ENCODE results near the gene NDUFS8.

NDUFS8 gene

GRCh38 chr11:68042219-68043028 is 11.9 kb downstream of the NDUFS8 start:
- TF ChIP-seq CTCF (IDR thresholded peaks at IDR 0.05) = no peak
- Mint-ChIP-seq H3K27ac (no peak overlapping the region), H3K4me1 (peaks cover 20% of the 10 kb centered on the region), H3K36me3 (ENCODE audit: low read depth) (no peaks in the 10 kb centered on the region), H3K27me3 (ENCODE audit: low read depth, poor library complexity) (no peaks in the 10 kb centered on the region), H3K4me3 (no peak overlapping the region), H3K9me3 (no peaks in the 10 kb centered on the region)
- DNase-seq = no peak

GRCh38 chr11:68043029-68043348 is 12.5 kb downstream of the NDUFS8 start:
- no peaks in the 10 kb centered on the region for H3K9me3 Mint-ChIP-seq
- peaks cover 17% of the 10 kb centered on the region for H3K4me1 Mint-ChIP-seq
- DNase-seq = no peak
- TF ChIP-seq CTCF (IDR thresholded peaks at IDR 0.05) = no peak
- no peaks in the 10 kb centered on the region for H3K36me3 Mint-ChIP-seq (ENCODE audit: low read depth)
- no peaks in the 10 kb centered on the region for H3K27me3 Mint-ChIP-seq (ENCODE audit: low read depth, poor library complexity)
- H3K27ac Mint-ChIP-seq = no peak overlapping the region
- H3K4me3 Mint-ChIP-seq = no peak overlapping the region

GRCh38 chr11:68043349-68044144 is 13.1 kb downstream of the NDUFS8 start:
- no peak for DNase-seq
- TF ChIP-seq CTCF (IDR thresholded peaks at IDR 0.05) = no peak
- Mint-ChIP-seq H3K27ac (no peak overlapping the region), H3K4me1 (peaks cover 17% of the 10 kb centered on the region), H3K4me3 (no peak overlapping the region), H3K27me3 (ENCODE audit: low read depth, poor library complexity) (no peaks in the 10 kb centered on the region), H3K36me3 (ENCODE audit: low read depth) (no peaks in the 10 kb centered on the region), H3K9me3 (no peaks in the 10 kb centered on the region)

- Mint-ChIP-seq H3K27ac (no peak overlapping the region), H3K4me3 (no peak overlapping the region), H3K4me1 (peaks cover 17% of the 10 kb centered on the region), H3K36me3 (ENCODE audit: low read depth) (no peaks in the 10 kb centered on the region), H3K27me3 (ENCODE audit: low read depth, poor library complexity) (no peaks in the 10 kb centered on the region), H3K9me3 (no peaks in the 10 kb centered on the region)
- DNase-seq = no peak
- TF ChIP-seq CTCF (IDR thresholded peaks at IDR 0.05) = no peak
Measured at GRCh38 chr11:68044145-68044813, 13.8 kb downstream of the NDUFS8 start.

- H3K4me1 Mint-ChIP-seq = peaks cover 14% of the 10 kb centered on the region
- no peak for TF ChIP-seq CTCF (IDR thresholded peaks at IDR 0.05)
- H3K36me3 Mint-ChIP-seq (ENCODE audit: low read depth) = no peaks in the 10 kb centered on the region
- H3K9me3 Mint-ChIP-seq = no peaks in the 10 kb centered on the region
- H3K27ac Mint-ChIP-seq = no peak overlapping the region
- no peak overlapping the region for H3K4me3 Mint-ChIP-seq
- H3K27me3 Mint-ChIP-seq (ENCODE audit: low read depth, poor library complexity) = no peaks in the 10 kb centered on the region
- DNase-seq = no peak
Measured at GRCh38 chr11:68044898-68045351, 14.4 kb downstream of the NDUFS8 start.
